HTERT RPE-1 (cell line): ENCODE measurements around the gene TNFRSF12A.

Source experiments
- in situ Hi-C: fragments of 300-500 bp; cut with MboI; formaldehyde crosslinking; loops from 4 replicates; pipeline ENCODE4 v1.14.3; 2020; ENCODE audit warnings: low sequenced_read_pairs

Gene TNFRSF12A

GRCh38 chr16:3010510-3010909 lies 9.7 kb upstream of the TNFRSF12A start:
- in situ Hi-C loops = no loop called here

GRCh38 chr16:3012246-3012645 lies 7.9 kb upstream of the TNFRSF12A start:
- in situ Hi-C loops = no loop called here

- in situ Hi-C loops = no loop called here
Measured at GRCh38 chr16:3012828-3013420, 7.2 kb upstream of the TNFRSF12A start, which contains the start of gene CLDN9. Gene CLDN9, plus strand, starts transcription at chr16:3012923. Its CDS starts 440 bp downstream, at chr16:3013363.

- in situ Hi-C loops = no loop called here
Measured at GRCh38 chr16:3013491-3013951, 6.6 kb upstream of the TNFRSF12A start.

DNA sequence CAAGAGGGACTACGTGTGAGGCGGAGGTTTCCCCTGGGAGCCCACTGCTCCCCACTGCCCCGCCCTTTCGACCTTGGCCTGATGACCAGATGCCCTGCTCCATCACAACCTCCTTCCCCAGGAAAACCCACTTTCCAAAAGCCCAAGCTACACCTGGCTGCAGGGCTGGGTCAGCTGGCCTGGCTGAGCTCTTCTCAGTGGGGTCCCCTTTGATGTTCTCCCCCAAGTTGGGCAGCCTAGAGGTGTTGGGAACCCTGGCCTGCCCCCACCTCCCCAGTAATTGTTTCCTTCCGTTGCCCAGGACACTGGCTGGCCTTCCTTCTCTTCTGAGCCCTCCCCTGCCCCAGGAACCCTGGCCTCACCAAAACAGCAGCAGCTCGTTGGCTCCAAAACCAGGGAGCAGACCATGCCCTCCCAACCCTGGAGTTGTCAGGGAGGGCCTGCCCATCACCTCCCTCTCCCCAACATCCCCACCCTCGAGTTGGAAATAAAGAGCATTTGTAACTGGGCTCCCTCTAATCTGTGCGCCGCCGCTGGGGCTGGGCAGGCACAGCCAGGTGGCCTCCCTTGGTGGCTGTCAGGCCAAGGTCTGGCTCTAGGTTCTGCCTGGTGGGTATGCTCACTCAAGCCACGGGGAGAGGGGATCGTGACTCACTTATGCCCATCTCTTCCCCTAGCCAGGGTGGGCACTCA lies 6.0 kb upstream of the TNFRSF12A start:
- in situ Hi-C loops = no loop called here

GRCh38 chr16:3014971-3015370 lies 5.2 kb upstream of the TNFRSF12A start:
- in situ Hi-C loops = no loop called here

GRCh38 chr16:3015865-3016521 lies 4.2 kb upstream of the TNFRSF12A start:
- in situ Hi-C loops = no loop called here

- in situ Hi-C loops = no loop called here
Measured at GRCh38 chr16:3017344-3017743, 2.8 kb upstream of the TNFRSF12A start.

DNA sequence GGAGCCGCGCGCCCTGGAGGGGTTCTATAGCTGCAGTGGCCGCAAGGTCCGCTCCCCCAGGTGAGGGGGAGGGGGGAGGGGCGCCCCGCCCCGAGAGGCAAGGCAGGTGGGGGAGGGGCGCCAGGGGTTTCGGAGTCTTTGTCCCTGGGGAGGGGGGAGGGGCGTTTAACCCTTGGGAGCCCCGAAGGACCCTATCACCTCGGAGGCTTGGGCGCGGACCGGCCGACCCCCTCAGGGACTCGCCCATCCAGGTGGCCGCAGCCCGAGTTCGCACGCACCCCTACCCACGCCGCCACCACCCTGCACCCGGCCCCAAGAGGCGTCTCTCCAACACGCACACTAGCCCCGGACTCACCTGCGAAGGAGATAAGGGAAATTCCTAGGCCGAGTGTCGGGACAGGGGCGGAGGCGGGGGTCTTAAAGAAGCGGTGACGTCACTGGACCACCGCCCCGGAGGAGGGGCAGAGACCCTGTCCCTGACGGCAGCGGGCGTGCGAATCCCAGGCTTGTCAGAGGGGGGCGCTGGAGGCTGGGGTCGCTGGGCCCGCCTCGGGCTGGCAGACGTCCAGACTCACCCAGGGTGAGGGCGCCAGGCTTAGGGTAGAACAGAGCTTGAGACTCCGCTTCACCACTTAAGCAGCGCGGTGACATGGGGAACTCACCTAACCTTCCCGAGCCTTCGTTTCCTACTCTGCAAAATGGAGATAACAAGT lies 2.2 kb upstream of the TNFRSF12A start, which contains the start of gene CLDN6:
TSS of gene CLDN6 (minus strand) at position 390 of the 713 bp plus-strand sequence. CDS start 2,162 bp downstream, outside the sequence.
- in situ Hi-C loops = no loop called here

- in situ Hi-C loops = no loop called here
Measured at GRCh38 chr16:3019594-3020246, 448 bp upstream of the TNFRSF12A start.

GRCh38 chr16:3020604-3021448 lies 658 bp downstream of the TNFRSF12A start:
- in situ Hi-C loops = no loop called here

GRCh38 chr16:3021449-3022207 lies 1.5 kb downstream of the TNFRSF12A start:
- in situ Hi-C loops = no loop called here

GRCh38 chr16:3022208-3022683 lies 2.1 kb downstream of the TNFRSF12A start:
- in situ Hi-C loops = no loop called here

- in situ Hi-C loops = no loop called here
Measured at GRCh38 chr16:3022684-3023414, 2.7 kb downstream of the TNFRSF12A start.

- in situ Hi-C loops = no loop called here
Measured at GRCh38 chr16:3023415-3023668, 3.2 kb downstream of the TNFRSF12A start.

GRCh38 chr16:3023669-3024478 lies 3.7 kb downstream of the TNFRSF12A start, which contains the start of the genes HCFC1R1 and THOC6:
Gene HCFC1R1, minus strand, starts transcription at chr16:3023942. Its CDS starts 1 bp downstream, at chr16:3023941.
Gene THOC6, plus strand, starts transcription at chr16:3024035. Its CDS starts 292 bp downstream, at chr16:3024327.
- in situ Hi-C loops = no loop called here
